Measurements from ENCODE around the gene CCL5.

The CCL5 gene

DNA sequence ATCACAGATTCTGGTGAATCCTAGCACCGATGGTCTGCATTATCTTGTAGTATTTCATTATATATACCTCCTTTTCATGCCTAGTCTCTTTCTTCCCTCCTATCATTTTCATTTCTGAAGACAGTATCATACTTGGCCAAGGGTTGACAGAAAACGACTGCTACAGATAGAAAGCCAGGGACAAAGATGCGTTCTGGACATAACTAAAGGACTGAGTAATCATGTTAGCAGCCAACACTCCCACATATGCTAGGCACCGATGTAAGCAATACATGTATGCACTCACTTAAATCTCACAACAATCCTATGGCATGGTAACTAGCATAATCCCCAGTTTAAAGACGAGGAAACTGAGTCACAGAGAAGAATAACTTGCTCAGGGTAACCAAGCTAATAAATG, 27.5 kb upstream of the CCL5 start:
- no peak for DNase-seq (ENCODE audit: low spot score)
- TF ChIP-seq, protein P1, sequence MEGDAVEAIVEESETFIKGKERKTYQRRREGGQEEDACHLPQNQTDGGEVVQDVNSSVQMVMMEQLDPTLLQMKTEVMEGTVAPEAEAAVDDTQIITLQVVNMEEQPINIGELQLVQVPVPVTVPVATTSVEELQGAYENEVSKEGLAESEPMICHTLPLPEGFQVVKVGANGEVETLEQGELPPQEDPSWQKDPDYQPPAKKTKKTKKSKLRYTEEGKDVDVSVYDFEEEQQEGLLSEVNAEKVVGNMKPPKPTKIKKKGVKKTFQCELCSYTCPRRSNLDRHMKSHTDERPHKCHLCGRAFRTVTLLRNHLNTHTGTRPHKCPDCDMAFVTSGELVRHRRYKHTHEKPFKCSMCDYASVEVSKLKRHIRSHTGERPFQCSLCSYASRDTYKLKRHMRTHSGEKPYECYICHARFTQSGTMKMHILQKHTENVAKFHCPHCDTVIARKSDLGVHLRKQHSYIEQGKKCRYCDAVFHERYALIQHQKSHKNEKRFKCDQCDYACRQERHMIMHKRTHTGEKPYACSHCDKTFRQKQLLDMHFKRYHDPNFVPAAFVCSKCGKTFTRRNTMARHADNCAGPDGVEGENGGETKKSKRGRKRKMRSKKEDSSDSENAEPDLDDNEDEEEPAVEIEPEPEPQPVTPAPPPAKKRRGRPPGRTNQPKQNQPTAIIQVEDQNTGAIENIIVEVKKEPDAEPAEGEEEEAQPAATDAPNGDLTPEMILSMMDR (IDR thresholded peaks at IDR 0.05; ENCODE audit: borderline replicate concordance, control extremely low read depth, extremely low read depth, insufficient read depth, missing control alignments), result no peak
- in situ Hi-C loops (cut with MboI; ENCODE audit: low sequenced_read_pairs, unreplicated experiment), result no loop called here

DNA sequence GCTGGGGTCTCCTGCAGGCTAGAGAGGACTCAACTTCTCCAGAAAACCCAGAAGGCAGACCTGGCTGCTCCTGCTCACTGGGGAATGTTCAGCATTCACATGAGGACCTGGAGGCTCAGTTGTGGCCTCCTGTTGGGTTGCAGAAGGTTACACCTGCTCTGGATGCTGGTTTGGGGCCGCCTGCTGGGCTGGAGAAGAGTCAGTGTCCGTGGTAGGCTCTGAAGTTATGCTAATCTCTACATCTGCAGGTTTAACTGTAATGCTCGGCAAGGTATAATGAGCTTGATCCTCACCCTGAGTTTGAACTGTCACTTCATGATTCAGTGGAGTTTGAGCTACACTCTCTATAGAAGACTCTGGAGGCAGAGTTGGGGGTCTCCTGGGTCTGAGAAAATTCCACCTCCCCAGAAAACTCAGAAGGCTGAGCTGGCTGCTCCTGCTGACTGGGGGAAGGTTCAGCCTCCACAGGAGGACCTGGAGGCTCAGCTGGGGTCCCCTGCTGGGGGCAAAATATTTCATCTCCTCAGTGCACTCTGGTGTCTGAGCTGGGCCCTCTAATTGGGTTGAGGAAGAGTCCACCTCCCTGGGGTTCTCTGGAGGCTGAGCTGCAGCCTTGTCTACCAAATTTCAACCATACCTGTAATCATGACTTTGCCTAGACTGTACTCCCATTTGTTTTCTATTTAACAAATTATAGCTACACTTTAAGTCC, 26.9 kb upstream of the CCL5 start:
- TF ChIP-seq, protein P1 (IDR thresholded peaks at IDR 0.05; ENCODE audit: borderline replicate concordance, control extremely low read depth, extremely low read depth, insufficient read depth, missing control alignments), result no peak
- in situ Hi-C loops (cut with MboI; ENCODE audit: low sequenced_read_pairs, unreplicated experiment), result no loop called here
- no peak for DNase-seq (ENCODE audit: low spot score)

DNA sequence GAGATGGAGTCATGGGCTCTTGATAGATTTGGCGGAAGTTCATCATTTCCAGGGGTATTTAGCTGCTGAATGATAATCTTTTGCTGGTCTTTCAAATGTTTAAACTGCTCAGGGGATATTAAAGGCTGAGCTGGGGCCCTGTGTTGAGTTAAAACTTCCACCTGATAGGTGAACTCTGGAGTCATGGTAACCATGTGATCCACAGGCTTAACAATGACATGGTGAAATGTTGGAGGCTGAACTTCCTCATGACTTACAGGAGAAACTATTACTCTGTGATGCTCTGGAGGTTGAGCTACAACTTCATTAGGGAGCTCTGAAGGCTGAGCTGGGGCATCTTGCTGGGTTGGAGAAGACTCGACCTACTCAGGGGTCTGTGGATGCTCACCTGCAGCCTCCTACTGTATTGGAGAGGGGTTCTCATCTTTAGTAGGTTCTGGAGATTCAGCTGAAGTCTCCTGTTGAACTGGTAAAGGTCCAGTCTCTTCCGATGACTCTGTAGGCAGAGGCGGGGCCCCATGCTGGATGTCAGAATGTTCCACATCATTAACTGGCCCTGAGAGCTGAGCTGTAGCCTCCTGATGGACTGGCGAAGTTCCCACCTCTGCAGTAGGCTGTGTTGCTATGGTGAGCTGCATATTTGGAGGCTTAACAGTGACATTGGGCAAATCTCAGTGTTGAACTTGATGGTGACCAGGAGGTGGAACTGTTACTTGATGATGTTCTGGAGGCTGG, 26.2 kb upstream of the CCL5 start:
- DNase-seq (ENCODE audit: low spot score), result no peak
- in situ Hi-C loops (cut with MboI; ENCODE audit: low sequenced_read_pairs, unreplicated experiment), result no loop called here
- TF ChIP-seq, protein P1 (IDR thresholded peaks at IDR 0.05; ENCODE audit: borderline replicate concordance, control extremely low read depth, extremely low read depth, insufficient read depth, missing control alignments), result no peak

DNA sequence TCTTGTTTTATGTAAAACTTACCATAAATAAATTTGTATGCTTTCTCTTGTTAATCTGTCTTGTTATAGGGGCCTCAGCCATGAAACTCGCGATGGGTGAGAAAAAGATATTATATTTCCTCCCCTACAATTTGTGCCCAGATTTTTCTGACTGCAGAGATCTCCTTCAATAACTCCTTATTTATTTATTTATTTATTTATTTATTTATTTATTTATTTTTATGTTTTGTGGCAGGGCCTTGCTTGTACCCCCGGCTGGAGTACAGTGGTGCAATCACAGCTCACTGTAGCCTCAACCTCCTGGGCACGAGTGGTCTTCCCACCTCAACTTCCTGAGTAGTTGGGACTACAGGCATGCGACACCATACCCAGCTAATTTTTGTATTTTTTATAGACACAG, 23.3 kb upstream of the CCL5 start:
- no peak for DNase-seq (ENCODE audit: low spot score)
- TF ChIP-seq, protein P1 (IDR thresholded peaks at IDR 0.05; ENCODE audit: borderline replicate concordance, control extremely low read depth, extremely low read depth, insufficient read depth, missing control alignments), result no peak
- in situ Hi-C loops (cut with MboI; ENCODE audit: low sequenced_read_pairs, unreplicated experiment), result no loop called here

DNA sequence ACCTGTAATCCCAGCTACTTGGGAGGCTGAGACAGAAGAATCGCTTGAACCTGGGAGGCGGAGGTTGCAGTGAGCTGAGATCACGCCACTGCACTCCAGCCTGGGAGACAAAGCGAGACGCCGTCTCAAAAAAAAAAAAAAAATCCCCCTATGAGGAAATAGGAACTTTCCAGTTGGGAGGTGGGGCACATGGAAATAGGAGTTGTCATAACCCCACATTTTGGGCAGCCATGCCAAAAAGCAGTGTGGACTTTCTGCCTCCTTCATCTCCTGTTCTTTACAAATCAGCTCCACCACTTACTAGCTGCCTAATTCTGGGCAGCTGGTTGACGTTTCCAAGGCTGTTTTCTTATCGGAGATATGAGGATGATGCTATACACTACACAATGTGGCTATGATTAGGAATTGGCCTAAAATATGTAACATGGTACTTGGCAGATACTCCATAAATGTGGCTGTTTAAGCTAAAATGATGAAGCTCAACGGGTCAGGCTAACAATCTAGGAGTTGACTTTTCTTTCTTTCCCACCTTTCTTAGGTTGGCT, 21.5 kb upstream of the CCL5 start:
- TF ChIP-seq, protein P1 (IDR thresholded peaks at IDR 0.05; ENCODE audit: borderline replicate concordance, control extremely low read depth, extremely low read depth, insufficient read depth, missing control alignments), result no peak
- no peak for DNase-seq (ENCODE audit: low spot score)
- in situ Hi-C loops (cut with MboI; ENCODE audit: low sequenced_read_pairs, unreplicated experiment), result no loop called here

DNA sequence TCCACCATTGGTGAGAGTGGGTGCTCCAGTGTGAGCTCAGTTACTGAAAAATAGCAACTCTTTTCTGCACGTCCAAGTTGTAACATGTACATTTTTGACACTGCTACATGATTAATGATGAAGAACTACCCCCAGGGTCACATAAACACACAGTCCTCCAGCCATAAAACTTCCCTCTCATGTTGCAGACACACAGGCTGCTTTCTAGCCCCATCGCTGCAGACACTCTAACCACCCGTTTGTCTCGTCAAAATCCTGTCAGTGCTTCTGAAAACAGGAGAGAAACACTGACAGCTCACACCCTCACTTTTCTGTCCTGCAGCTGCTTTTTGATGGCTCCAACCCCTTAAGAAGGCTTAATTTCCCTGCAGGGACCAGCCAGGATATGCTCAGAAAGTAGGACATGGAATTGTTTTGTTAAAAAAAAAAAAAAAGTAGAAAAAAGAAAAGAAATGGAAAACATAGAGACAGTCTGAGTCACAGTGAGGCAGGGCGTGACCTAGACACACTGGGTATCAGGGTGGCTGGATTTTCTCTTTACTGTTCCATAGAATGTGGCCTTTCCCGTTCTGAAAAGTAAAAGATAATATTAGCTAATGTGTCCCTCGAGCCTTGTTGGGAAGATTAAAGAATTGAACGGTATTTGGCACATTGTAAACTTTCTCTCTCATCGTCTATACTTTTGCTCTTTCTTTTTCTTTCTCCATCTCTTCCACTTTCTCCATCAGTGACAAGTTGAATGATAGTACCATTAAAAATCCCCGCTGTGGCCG, 20.7 kb upstream of the CCL5 start:
- DNase-seq (ENCODE audit: low spot score), result no peak
- in situ Hi-C loops (cut with MboI; ENCODE audit: low sequenced_read_pairs, unreplicated experiment), result no loop called here
- TF ChIP-seq, protein P1 (IDR thresholded peaks at IDR 0.05; ENCODE audit: borderline replicate concordance, control extremely low read depth, extremely low read depth, insufficient read depth, missing control alignments), result no peak
